HG03520 (cell line): ENCODE results near the gene CTF1.
A peak's percentile ranks its signal among the peaks of the same experiment; 100 is the strongest.
"Not testable (repeated sequence)": the region's sequence is repeated elsewhere in the genome, so short reads cannot be mapped to it uniquely, and the experiment has no call there.

Experiments used
- ATAC-seq: cut with Tn5 transposase; IDR thresholded peaks from one replicate; pipeline ENCODE4 v1.9.1; 2021; ENCODE audit warnings: mild to moderate bottlenecking, moderate library complexity; ENCODE audit not compliant: unreplicated experiment

The CTF1 gene

GRCh38 chr16:30896261-30896888, at the start of gene CTF1:
CTF1 (plus strand) TSS chr16:30896614; CDS start chr16:30896644, 30 bp downstream.
- no peak for ATAC-seq

GRCh38 chr16:30846649-30847402, 49.6 kb upstream of the CTF1 start:
- ATAC-seq, result no peak

GRCh38 chr16:30850246-30850645, 46.2 kb upstream of the CTF1 start:
- no peak for ATAC-seq

- ATAC-seq, result no peak
Observed at GRCh38 chr16:30853758-30854157, 42.7 kb upstream of the CTF1 start.

- no peak for ATAC-seq
Observed at GRCh38 chr16:30858111-30858495, 38.3 kb upstream of the CTF1 start.

- no peak for ATAC-seq
Observed at GRCh38 chr16:30858829-30859423, 37.5 kb upstream of the CTF1 start.

GRCh38 chr16:30860729-30861128, 35.7 kb upstream of the CTF1 start:
- not testable (repeated sequence) for ATAC-seq

GRCh38 chr16:30863178-30863577, 33.2 kb upstream of the CTF1 start:
- ATAC-seq, result not testable (repeated sequence)

GRCh38 chr16:30866031-30866430, 30.4 kb upstream of the CTF1 start:
- no peak for ATAC-seq

- ATAC-seq, result no peak
Observed at GRCh38 chr16:30867747-30868146, 28.7 kb upstream of the CTF1 start.

GRCh38 chr16:30870904-30871303, 25.5 kb upstream of the CTF1 start:
- ATAC-seq, result no peak

GRCh38 chr16:30874244-30874820, 22.1 kb upstream of the CTF1 start:
- ATAC-seq, result no peak

GRCh38 chr16:30874821-30875717, 21.3 kb upstream of the CTF1 start:
- ATAC-seq, result peak; percentile 80

GRCh38 chr16:30875871-30876801, 20.3 kb upstream of the CTF1 start:
- no peak for ATAC-seq

GRCh38 chr16:30876867-30877266, 19.5 kb upstream of the CTF1 start:
- no peak for ATAC-seq

- ATAC-seq, result no peak
Observed at GRCh38 chr16:30882429-30883310, 13.7 kb upstream of the CTF1 start.

- no peak for ATAC-seq
Observed at GRCh38 chr16:30884760-30885159, 11.7 kb upstream of the CTF1 start.

GRCh38 chr16:30885196-30885595, 11.2 kb upstream of the CTF1 start:
- no peak for ATAC-seq

- no peak for ATAC-seq
Observed at GRCh38 chr16:30886145-30886544, 10.3 kb upstream of the CTF1 start.
